Mesendoderm (in vitro differentiated cells): Measurements from ENCODE around the gene CLCNKA. TPM values are rescaled to one million over a fixed set of nuclear protein-coding genes. Genes with fewer than 3 reads are reported as not detected.
A peak's percentile ranks its signal among the peaks of the same experiment; 100 is the strongest.

Source experiments
- DNase-seq: peaks from one replicate; pipeline ENCODE4 v3.0.0; 2013
- H2AK5ac ChIP-seq: 2 replicates; pipeline ENCODE4 v1.6.1; 2013; ENCODE audit warnings: low read length, inconsistent platforms
- H2BK120ac ChIP-seq: 2 replicates; pipeline ENCODE4 v1.6.1; 2013; ENCODE audit warnings: low read depth, mild to moderate bottlenecking, low read length, moderate library complexity, mixed read lengths
- H2BK15ac ChIP-seq: replicated peaks from 2 replicates; pipeline ENCODE4 v1.6.1; 2013; ENCODE audit warnings: low read depth, mild to moderate bottlenecking, moderate library complexity
- H2BK5ac ChIP-seq: 2 replicates; pipeline ENCODE4 v1.6.1; 2013; ENCODE audit warnings: low read length, inconsistent platforms
- H3K18ac ChIP-seq: 2 replicates; pipeline ENCODE4 v1.6.1; 2013; ENCODE audit warnings: mild to moderate bottlenecking, low read length, mixed read lengths
- H3K23ac ChIP-seq: one replicate; pipeline ENCODE4 v1.6.1; 2013; ENCODE audit warnings: low read length
- H3K27ac ChIP-seq: 2 replicates; pipeline ENCODE4 v1.5.1; 2013; ENCODE audit warnings: low read depth, mild to moderate bottlenecking, inconsistent platforms, low read length, moderate library complexity
- H3K27me3 ChIP-seq: 2 replicates; pipeline ENCODE4 v1.6.1; 2013; ENCODE audit warnings: low read length, control low read depth, mild to moderate bottlenecking, inconsistent platforms; ENCODE audit not compliant: insufficient read depth, poor library complexity
- H3K36me3 ChIP-seq: 2 replicates; pipeline ENCODE4 v1.6.1; 2013; ENCODE audit warnings: low read length, inconsistent platforms; ENCODE audit not compliant: control insufficient read depth, insufficient read depth
- H3K4ac ChIP-seq: one replicate; pipeline ENCODE4 v1.6.1; 2013; ENCODE audit warnings: low read depth, mild to moderate bottlenecking, low read length, moderate library complexity
- H3K4me1 ChIP-seq: 2 replicates; pipeline ENCODE4 v1.6.1; 2013; ENCODE audit warnings: low read depth, low read length, inconsistent platforms; ENCODE audit not compliant: control insufficient read depth
- H3K4me2 ChIP-seq: 2 replicates; pipeline ENCODE4 v1.6.1; 2013; ENCODE audit warnings: low read length
- H3K4me3 ChIP-seq: 2 replicates; pipeline ENCODE4 v1.5.1; 2013; ENCODE audit warnings: mild to moderate bottlenecking, low read length
- H3K56ac ChIP-seq: one replicate; pipeline ENCODE4 v1.6.1; 2013; ENCODE audit warnings: low read length
- H3K79me1 ChIP-seq: 2 replicates; pipeline ENCODE4 v1.6.1; 2013; ENCODE audit warnings: low read length, inconsistent platforms
- H3K79me2 ChIP-seq: 2 replicates; pipeline ENCODE4 v1.6.1; 2013; ENCODE audit warnings: mild to moderate bottlenecking, low read length; ENCODE audit not compliant: control insufficient read depth, insufficient read depth
- H3K9ac ChIP-seq: 2 replicates; pipeline ENCODE4 v1.6.1; 2013; ENCODE audit warnings: low read length, inconsistent platforms
- H4K5ac ChIP-seq: one replicate; pipeline ENCODE4 v1.6.1; 2013; ENCODE audit warnings: low read length
- H4K8ac ChIP-seq: one replicate; pipeline ENCODE4 v1.6.1; 2013; ENCODE audit warnings: low read depth, mild to moderate bottlenecking, control low read depth, low read length, moderate library complexity
- WGBS: extraction: QIAGEN DNeasy Blood & Tissue Kit; methylation state at CpG from one replicate; pipeline ENCODE4 v1.1.7; 2013; ENCODE audit warnings: low lambda C conversion rate, missing lambda C conversion rate; ENCODE audit not compliant: insufficient coverage; ENCODE audit errors: extremely low coverage; 5-methylcytosine and 5-hydroxymethylcytosine counted together
- polyA plus RNA-seq, 2 experiments: library from polyadenylated mRNA; stranded (reverse); fragments of 200-250 nt; gene quantifications; one replicate each; pipeline ENCODE4 v1.2.3, GENCODE V29; 2013

Gene CLCNKA
- 0.29 TPM for polyA plus RNA-seq (2013, experiment 1 of 2)
- 0.28 TPM for polyA plus RNA-seq (2013, experiment 2 of 2)

DNA sequence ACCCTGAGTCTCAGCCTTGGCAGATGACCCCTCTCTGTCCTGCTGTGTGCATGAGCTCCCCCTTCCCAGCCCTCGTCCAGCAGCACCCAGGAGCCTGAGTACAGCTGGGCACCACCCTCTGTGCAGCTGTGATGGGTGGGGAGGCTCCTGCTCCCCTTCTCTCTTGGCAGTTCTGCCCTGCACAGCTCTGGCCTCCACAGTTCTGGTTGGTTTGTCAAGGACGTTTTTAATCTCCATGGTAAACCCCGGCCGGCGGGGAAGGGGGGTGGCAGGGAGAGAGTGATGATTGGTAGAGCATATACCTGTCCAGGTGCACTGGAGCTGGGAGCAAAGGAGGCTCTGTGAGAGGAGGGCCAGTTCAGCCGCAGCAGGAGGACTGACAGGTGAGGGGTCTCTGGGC, at the start of gene CLCNKA:
Gene CLCNKA, plus strand, starts transcription at position 356 of the 400 bp plus-strand sequence. CDS start 584 bp downstream, outside the sequence.
- H2BK120ac ChIP-seq = no peak within 1 kb of the TSS
- no CpG with 5 or more reads among the region's 6 CpGs for WGBS
- no peak within 1 kb of the TSS for H2AK5ac ChIP-seq
- no peaks in the 10 kb centered on the region for H3K79me2 ChIP-seq
- H3K4me3 ChIP-seq = no peak within 1 kb of the TSS
- H3K18ac ChIP-seq = no peak within 1 kb of the TSS
- H3K9ac ChIP-seq = no peak within 1 kb of the TSS
- no peak within 1 kb of the TSS for H3K4ac ChIP-seq
- H3K4me1 ChIP-seq = no peaks in the 10 kb centered on the region
- H3K36me3 ChIP-seq = no peaks in the 10 kb centered on the region
- H4K8ac ChIP-seq = no peak within 1 kb of the TSS
- no peak within 1 kb of the TSS for H3K27ac ChIP-seq
- H3K79me1 ChIP-seq = no peaks in the 10 kb centered on the region
- no peak within 1 kb of the TSS for H4K5ac ChIP-seq
- no peak within 1 kb of the TSS for H2BK15ac ChIP-seq
- H2BK5ac ChIP-seq = no peak within 1 kb of the TSS
- DNase-seq = no peak
- H3K27me3 ChIP-seq = no peaks in the 10 kb centered on the region
- no peak within 1 kb of the TSS for H3K56ac ChIP-seq
- no peak within 1 kb of the TSS for H3K4me2 ChIP-seq
- H3K23ac ChIP-seq = no peak within 1 kb of the TSS

- Histone ChIP-seq H4K5ac (no peak overlapping the region), H3K4me2 (no peak overlapping the region), H3K79me2 (no peaks in the 10 kb centered on the region), H2BK15ac (no peak overlapping the region), H3K23ac (no peak overlapping the region), H3K27me3 (no peaks in the 10 kb centered on the region), H3K79me1 (peaks cover 8% of the 10 kb centered on the region), H2BK120ac (no peak overlapping the region), H3K18ac (no peak overlapping the region), H3K4me1 (peaks cover 3% of the 10 kb centered on the region), H3K27ac (no peak overlapping the region), H2BK5ac (no peak overlapping the region), H3K4ac (no peak overlapping the region), H3K36me3 (no peaks in the 10 kb centered on the region), H3K4me3 (no peak overlapping the region), H3K56ac (no peak overlapping the region), H3K9ac (no peak overlapping the region), H2AK5ac (no peak overlapping the region), H4K8ac (no peak overlapping the region)
- no peak for DNase-seq
- WGBS = no CpG with 5 or more reads among the region's 1 CpG
Measured at GRCh38 chr1:15972409-15972808, 49.4 kb upstream of the CLCNKA start.

DNA sequence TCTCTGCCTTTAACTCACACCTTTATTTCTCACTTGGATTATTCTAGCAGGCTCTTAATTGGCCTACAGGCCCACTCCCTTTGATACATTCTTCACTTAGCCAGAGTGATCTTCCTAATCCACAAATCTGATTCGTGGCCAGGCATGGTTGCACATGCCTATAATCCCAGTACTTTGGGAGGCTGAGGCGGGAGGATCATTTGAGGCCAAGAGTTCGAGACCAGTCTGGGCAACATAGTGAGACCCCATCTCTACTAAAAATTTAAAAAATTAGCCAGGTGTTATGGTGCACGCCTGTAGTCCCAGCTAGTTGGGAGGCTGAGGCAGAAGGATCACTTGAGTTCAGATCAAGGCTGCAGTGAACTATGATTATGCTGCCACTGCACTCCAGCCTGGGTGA, 48.1 kb upstream of the CLCNKA start:
- H3K27ac ChIP-seq = no peak overlapping the region
- no CpG with 5 or more reads among the region's 4 CpGs for WGBS

GRCh38 chr1:15974855-15975254, 47.0 kb upstream of the CLCNKA start:
- Histone ChIP-seq H2BK120ac (no peak overlapping the region), H3K79me2 (no peaks in the 10 kb centered on the region), H3K27ac (no peak overlapping the region), H3K56ac (peak overlapping the region; percentile 98), H3K36me3 (no peaks in the 10 kb centered on the region), H4K5ac (no peak overlapping the region), H3K27me3 (no peaks in the 10 kb centered on the region), H3K9ac (peak overlapping the region; percentile 92), H2BK5ac (no peak overlapping the region), H2AK5ac (no peak overlapping the region), H3K4me1 (peaks cover 3% of the 10 kb centered on the region), H3K79me1 (peaks cover 6% of the 10 kb centered on the region), H3K4me2 (peak overlapping the region; percentile 95), H4K8ac (no peak overlapping the region), H3K18ac (no peak overlapping the region), H2BK15ac (no peak overlapping the region), H3K23ac (no peak overlapping the region), H3K4ac (no peak overlapping the region), H3K4me3 (peak overlapping the region; percentile 91)
- no CpG with 5 or more reads among the region's 9 CpGs for WGBS
- no peak for DNase-seq

More for the DNA sequence above, 48.1 kb upstream of the CLCNKA start:
- Histone ChIP-seq H3K9ac (no peak overlapping the region), H4K8ac (no peak overlapping the region), H2BK5ac (no peak overlapping the region), H3K23ac (no peak overlapping the region), H3K18ac (no peak overlapping the region), H3K36me3 (no peaks in the 10 kb centered on the region), H3K4me2 (no peak overlapping the region), H3K4me1 (peaks cover 3% of the 10 kb centered on the region), H3K27me3 (no peaks in the 10 kb centered on the region), H3K79me2 (no peaks in the 10 kb centered on the region), H3K56ac (no peak overlapping the region), H3K4ac (no peak overlapping the region), H4K5ac (no peak overlapping the region), H3K79me1 (peaks cover 6% of the 10 kb centered on the region), H3K4me3 (no peak overlapping the region), H2BK15ac (no peak overlapping the region), H2BK120ac (no peak overlapping the region), H2AK5ac (no peak overlapping the region)
- DNase-seq = no peak

GRCh38 chr1:15975358-15975804, 46.5 kb upstream of the CLCNKA start:
- Histone ChIP-seq H3K18ac (peak overlapping the region; percentile 82), H2BK120ac (no peak overlapping the region), H3K27me3 (no peaks in the 10 kb centered on the region), H2BK15ac (no peak overlapping the region), H4K5ac (no peak overlapping the region), H3K79me1 (peaks cover 6% of the 10 kb centered on the region), H3K27ac (peak overlapping the region; percentile 25), H3K79me2 (no peaks in the 10 kb centered on the region), H3K36me3 (no peaks in the 10 kb centered on the region), H3K23ac (no peak overlapping the region), H2BK5ac (no peak overlapping the region), H3K4ac (no peak overlapping the region), H3K4me1 (peaks cover 3% of the 10 kb centered on the region), H3K56ac (peak overlapping the region; percentile 98), H3K4me2 (peak overlapping the region; percentile 95), H2AK5ac (no peak overlapping the region), H3K9ac (peak overlapping the region; percentile 92), H4K8ac (no peak overlapping the region), H3K4me3 (peak overlapping the region; percentile 91)
- no CpG with 5 or more reads among the region's 47 CpGs for WGBS
- peak; percentile 85 for DNase-seq
